H9 (cell line): ENCODE data around the gene CPLANE1. TPM values are rescaled to one million over a fixed set of nuclear protein-coding genes. Genes with fewer than 3 reads are reported as not detected.

Source experiments
- DNase-seq: peaks from one replicate; pipeline ENCODE4 v3.0.0-alpha.2; 2017
- H2AFZ ChIP-seq: one replicate; pipeline ENCODE4 v1.6.1; 2013; ENCODE audit warnings: mild to moderate bottlenecking, low read length, control low read depth, moderate library complexity
- H2AK5ac ChIP-seq: 2 replicates; pipeline ENCODE4 v1.6.1; 2013; ENCODE audit warnings: low read length, control low read depth, mixed read lengths; ENCODE audit not compliant: insufficient read length
- H2BK120ac ChIP-seq: one replicate; pipeline ENCODE4 v1.6.1; 2013; ENCODE audit warnings: low read depth, mild to moderate bottlenecking, low read length, control low read depth, inconsistent platforms; ENCODE audit not compliant: poor library complexity, severe bottlenecking
- H2BK12ac ChIP-seq: 2 replicates; pipeline ENCODE4 v1.6.1; 2013; ENCODE audit warnings: low read length, control low read depth, mixed read lengths, low read depth; ENCODE audit not compliant: insufficient read length
- H2BK15ac ChIP-seq: 2 replicates; pipeline ENCODE4 v1.6.1; 2013; ENCODE audit warnings: low read depth, low read length, control low read depth
- H2BK20ac ChIP-seq: one replicate; pipeline ENCODE4 v1.6.1; 2013; ENCODE audit warnings: low read depth, mild to moderate bottlenecking, low read length, control low read depth, inconsistent platforms; ENCODE audit not compliant: poor library complexity, severe bottlenecking
- H2BK5ac ChIP-seq: 2 replicates; pipeline ENCODE4 v1.6.1; 2013; ENCODE audit warnings: low read length, control low read depth, mixed read lengths; ENCODE audit not compliant: insufficient read length
- H3K14ac ChIP-seq: 2 replicates; pipeline ENCODE4 v1.6.1; 2013; ENCODE audit warnings: low read length, control low read depth; ENCODE audit not compliant: insufficient read depth
- H3K18ac ChIP-seq: 2 replicates; pipeline ENCODE4 v1.6.1; 2013; ENCODE audit warnings: low read depth, mild to moderate bottlenecking, mixed read lengths, low read length, control low read depth; ENCODE audit not compliant: insufficient read length
- H3K23ac ChIP-seq: 2 replicates; pipeline ENCODE4 v1.6.1; 2013; ENCODE audit warnings: low read length, control low read depth, mixed read lengths, low read depth; ENCODE audit not compliant: insufficient read length
- H3K23me2 ChIP-seq: 2 replicates; pipeline ENCODE4 v1.6.1; 2013; ENCODE audit warnings: low read depth, mild to moderate bottlenecking, mixed read lengths, low read length, control low read depth; ENCODE audit not compliant: insufficient read length, poor library complexity, severe bottlenecking
- H3K27ac ChIP-seq: 2 replicates; pipeline ENCODE4 v1.5.1; 2013; ENCODE audit warnings: low read length, control low read depth, mixed read lengths, low read depth; ENCODE audit not compliant: insufficient read length
- H3K27me3 ChIP-seq: 2 replicates; pipeline ENCODE4 v1.6.1; 2013; ENCODE audit warnings: low read length, control low read depth, inconsistent platforms; ENCODE audit not compliant: insufficient read depth
- H3K4ac ChIP-seq: 2 replicates; pipeline ENCODE4 v1.6.1; 2013; ENCODE audit warnings: low read depth, mild to moderate bottlenecking, control low read depth, inconsistent platforms, low read length, moderate library complexity
- H3K4me1 ChIP-seq: 2 replicates; pipeline ENCODE4 v1.6.1; 2013; ENCODE audit warnings: low read length, control low read depth, inconsistent platforms; ENCODE audit not compliant: insufficient read depth
- H3K4me2 ChIP-seq: 2 replicates; pipeline ENCODE4 v1.6.1; 2013; ENCODE audit warnings: low read length, control low read depth, mixed read lengths; ENCODE audit not compliant: insufficient read length, insufficient read depth
- H3K56ac ChIP-seq: 2 replicates; pipeline ENCODE4 v1.6.1; 2013; ENCODE audit warnings: low read depth, mild to moderate bottlenecking, mixed read lengths, low read length, control low read depth; ENCODE audit not compliant: insufficient read length
- H3K79me1 ChIP-seq: 2 replicates; pipeline ENCODE4 v1.6.1; 2013; ENCODE audit warnings: low read depth, mild to moderate bottlenecking, moderate library complexity, low read length, control low read depth, inconsistent platforms; ENCODE audit not compliant: insufficient read depth, poor library complexity, severe bottlenecking
- H3K79me2 ChIP-seq: 2 replicates; pipeline ENCODE4 v1.6.1; 2013; ENCODE audit warnings: low read length, control low read depth, inconsistent platforms; ENCODE audit not compliant: insufficient read depth
- H3K9ac ChIP-seq: 2 replicates; pipeline ENCODE4 v1.6.1; 2013; ENCODE audit warnings: low read length, control low read depth, mixed read lengths; ENCODE audit not compliant: insufficient read length; ENCODE audit errors: extremely low read depth
- H3K9me3 ChIP-seq: one replicate; pipeline ENCODE4 v1.6.1; 2013; ENCODE audit warnings: low read depth, low read length, inconsistent platforms; ENCODE audit not compliant: control insufficient read depth
- H3T11ph ChIP-seq: one replicate; pipeline ENCODE4 v1.6.1; 2013; ENCODE audit warnings: mild to moderate bottlenecking, low read length, control low read depth, inconsistent platforms
- H4K20me1 ChIP-seq: one replicate; pipeline ENCODE4 v1.6.1; 2013; ENCODE audit not compliant: control insufficient read depth, insufficient read length, insufficient read depth
- H4K5ac ChIP-seq: 2 replicates; pipeline ENCODE4 v1.6.1; 2013; ENCODE audit warnings: low read depth, mild to moderate bottlenecking, mixed read lengths, low read length, control low read depth; ENCODE audit not compliant: insufficient read length
- H4K8ac ChIP-seq: replicated peaks from 2 replicates; pipeline ENCODE4 v1.6.1; 2013; ENCODE audit warnings: low read length, control low read depth, mixed read lengths, low read depth; ENCODE audit not compliant: insufficient read length
- H4K91ac ChIP-seq: 2 replicates; pipeline ENCODE4 v1.6.1; 2013; ENCODE audit warnings: low read depth, mild to moderate bottlenecking, moderate library complexity, mixed read lengths, low read length, control low read depth; ENCODE audit not compliant: insufficient read length
- H3K27ac Mint-ChIP-seq, 3 experiments: 2 replicates in 2 of 3; 3 replicates in 1 of 3; pipeline ENCODE4 v1.8.0; 2020 to 2021; ENCODE audit warnings: mixed read lengths in 3 of 3, mild to moderate bottlenecking in 1 of 3, moderate library complexity in 1 of 3
- H3K27me3 Mint-ChIP-seq: 2 replicates; pipeline ENCODE4 v1.8.0; 2021; ENCODE audit warnings: low read depth, mild to moderate bottlenecking, moderate library complexity, mixed read lengths
- H3K36me3 Mint-ChIP-seq, 3 experiments: 2 replicates in 2 of 3; 3 replicates in 1 of 3; pipeline ENCODE4 v1.8.0; 2020 to 2021; ENCODE audit warnings: low read depth in 3 of 3, mixed read lengths in 3 of 3; ENCODE audit not compliant: insufficient read depth in 1 of 3
- H3K4me1 Mint-ChIP-seq, 2 experiments: 2 replicates each; pipeline ENCODE4 v1.8.0; 2020; ENCODE audit warnings: mixed read lengths in 2 of 2
- H3K4me3 Mint-ChIP-seq, 2 experiments: 2 replicates in 1 of 2; 3 replicates in 1 of 2; pipeline ENCODE4 v1.8.0; 2020 to 2021; ENCODE audit warnings: mild to moderate bottlenecking in 2 of 2, mixed read lengths in 2 of 2, moderate library complexity in 1 of 2
- H3K9me3 Mint-ChIP-seq, 2 experiments: 2 replicates in 1 of 2; 3 replicates in 1 of 2; pipeline ENCODE4 v1.8.0; 2020; ENCODE audit warnings: mild to moderate bottlenecking in 2 of 2, mixed read lengths in 2 of 2, moderate library complexity in 1 of 2
- CTCF ChIP-seq: fragments of 200-600 bp; sonication (generic); conservative IDR thresholded peaks from 3 replicates; pipeline ENCODE4 v1.8.0; 2021; ENCODE audit warnings: antibody characterized with exemption, mild to moderate bottlenecking
- WGBS: extraction: QIAGEN DNeasy Blood & Tissue Kit; methylation state at CpG from one replicate; pipeline ENCODE4 v1.1.7; 2013; ENCODE audit warnings: missing lambda C conversion rate, low lambda C conversion rate, mixed read lengths; ENCODE audit not compliant: insufficient read length; ENCODE audit errors: extremely low coverage; 5-methylcytosine and 5-hydroxymethylcytosine counted together
- total RNA-seq: library from RNA; stranded (reverse); gene quantifications from 2 replicates; pipeline ENCODE4 v1.2.1, GENCODE V29; 2021

The CPLANE1 gene
- total RNA-seq, 1 experiment from 2014 or later = 11.6 TPM

- Histone ChIP-seq H3K14ac (no peak overlapping the region), H3K4me1 (no peaks in the 10 kb centered on the region), H3K18ac (no peak overlapping the region), H3K27ac (no peak overlapping the region), H4K91ac (no peak overlapping the region), H3K79me2 (no peaks in the 10 kb centered on the region), H2BK15ac (no peak overlapping the region), H4K20me1 (no peaks in the 10 kb centered on the region), H3K79me1 (no peaks in the 10 kb centered on the region), H4K5ac (no peak overlapping the region), H2BK12ac (no peak overlapping the region), H3T11ph (no peak overlapping the region), H3K27me3 (no peaks in the 10 kb centered on the region), H2AK5ac (no peak overlapping the region), H3K23ac (no peak overlapping the region), H2BK120ac (no peak overlapping the region), H2BK20ac (no peak overlapping the region), H2BK5ac (no peak overlapping the region), H3K9me3 (no peaks in the 10 kb centered on the region), H3K9ac (no peak overlapping the region), H3K4ac (no peak overlapping the region), H3K23me2 (no peaks in the 10 kb centered on the region), H4K8ac (no peak overlapping the region), H3K4me2 (no peak overlapping the region), H2AFZ (no peak overlapping the region), H3K56ac (no peak overlapping the region)
- Mint-ChIP-seq H3K9me3 (no peaks in the 10 kb centered on the region), H3K4me3 (no peak overlapping the region), H3K27ac (no peak overlapping the region), H3K36me3 (peaks cover 0 to 8% (median 0%) of the 10 kb centered on the region in 3 experiments; a peak in 2 of 7 replicates), H3K4me1 (no peaks in the 10 kb centered on the region), H3K27me3 (no peaks in the 10 kb centered on the region)
- DNase-seq = no peak
- no peak for TF ChIP-seq CTCF
- WGBS = no CpG with 5 or more reads among the region's 4 CpGs
These were observed 64.3 kb downstream of the CPLANE1 start for GRCh38 chr5:37184748-37185364.
